ENCODE results near the gene SYNGR2.

- no peak for TF ChIP-seq CTCF (IDR thresholded peaks at IDR 0.05)
- TF ChIP-seq POLR2AphosphoS5 (IDR thresholded peaks at IDR 0.05) = no peak
Measured at GRCh38 chr17:78125138-78125913, 43.1 kb upstream of the SYNGR2 start.

All from breast epithelium (tissue), 3 donors.